Esophagus muscularis mucosa (tissue), 3 donors: Measurements from ENCODE around the gene HIF1A.

Experiments used
- EP300 ChIP-seq: sonication (generic); formaldehyde crosslinking; IDR thresholded peaks from one replicate; pipeline ENCODE4 v1.6.1; 2017; ENCODE audit warnings: antibody characterized with exemption
- POLR2A ChIP-seq: fragments of 450-650 bp; IDR thresholded peaks from one replicate; pipeline ENCODE4 v1.6.1; 2017; ENCODE audit warnings: antibody characterized with exemption, moderate library complexity, mild to moderate bottlenecking, low read depth
- POLR2AphosphoS5 ChIP-seq, 2 donors: sonication (generic); formaldehyde crosslinking; IDR thresholded peaks; one replicate each; pipeline ENCODE4 v1.6.1; 2017; ENCODE audit warnings: antibody characterized with exemption in 2 of 2

DNA sequence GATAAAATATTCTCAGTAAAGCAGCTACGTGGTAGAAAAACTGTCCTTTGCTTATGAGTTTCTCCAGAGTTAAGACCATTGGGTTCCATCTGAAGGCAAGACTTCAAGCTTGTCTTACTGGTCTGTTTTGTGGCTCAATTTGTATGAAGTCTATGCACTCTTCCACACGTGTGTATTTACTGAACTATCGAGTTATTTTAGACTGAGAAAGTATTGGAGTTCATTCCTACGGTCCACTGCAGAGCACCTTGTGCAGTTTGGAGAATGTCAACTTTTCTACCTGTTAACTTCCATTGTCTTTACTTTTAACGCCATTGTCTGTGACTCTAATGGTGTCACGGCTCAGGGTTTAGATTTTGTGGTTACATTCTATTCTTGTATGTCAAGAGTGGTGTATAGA lies 3.7 kb downstream of the HIF1A start:
- TF ChIP-seq EP300 (no peak), POLR2AphosphoS5 (IDR thresholded peaks at IDR 0.05) (no peak), POLR2A (no peak)
